CD14-positive monocyte (primary cell): Measurements from ENCODE around the gene CASR. TPM values are rescaled to one million over a fixed set of nuclear protein-coding genes. Genes with fewer than 3 reads are reported as not detected.

ENCODE experiments used
- DNase-seq, 3 donors: peaks; one replicate each; pipeline ENCODE4 v3.0.0-alpha.2; 2011 to 2022
- H2AFZ ChIP-seq: 2 replicates; pipeline ENCODE4 v1.6.0; 2012; ENCODE audit warnings: mild to moderate bottlenecking, low read depth, low read length, inconsistent platforms; ENCODE audit not compliant: insufficient read depth, poor library complexity, severe bottlenecking
- H3K27ac ChIP-seq, 2 donors: 1 replicate in 1 of 2; 2 replicates in 1 of 2; pipeline ENCODE4 v1.5.1; 2012 to 2013; ENCODE audit warnings: low read length in 2 of 2, control low read depth in 1 of 2, inconsistent platforms in 1 of 2, low read depth in 1 of 2, mild to moderate bottlenecking in 1 of 2
- H3K27me3 ChIP-seq, 2 donors: one replicate each; pipeline versions ENCODE4 v1.6.0 to v1.6.1; 2011 to 2013; ENCODE audit warnings: low read length in 2 of 2; ENCODE audit not compliant: control insufficient read depth in 2 of 2, insufficient read depth in 2 of 2
- H3K36me3 ChIP-seq, 2 donors: replicated peaks in 1 of 2; 1 replicate in 1 of 2; 2 replicates in 1 of 2; pipeline versions ENCODE4 v1.5.1 to v1.6.1; 2012 to 2013; ENCODE audit warnings: low read length in 2 of 2, control low read depth in 1 of 2, inconsistent platforms in 1 of 2, mild to moderate bottlenecking in 1 of 2; ENCODE audit not compliant: insufficient read depth in 2 of 2, control insufficient read depth in 1 of 2
- H3K4me1 ChIP-seq, 2 donors: 1 replicate in 1 of 2; 2 replicates in 1 of 2; pipeline versions ENCODE4 v1.5.1 to v1.6.1; 2012 to 2013; ENCODE audit warnings: low read length in 2 of 2, control low read depth in 1 of 2, inconsistent platforms in 1 of 2, mild to moderate bottlenecking in 1 of 2, moderate library complexity in 1 of 2; ENCODE audit not compliant: insufficient read depth in 2 of 2, control insufficient read depth in 1 of 2
- H3K4me2 ChIP-seq: replicated peaks from 2 replicates; pipeline ENCODE3; 2012; ENCODE audit warnings: low read length, moderate library complexity, mild to moderate bottlenecking; ENCODE audit not compliant: poor library complexity, severe bottlenecking; ENCODE audit errors: extremely low read depth
- H3K4me3 ChIP-seq, 3 experiments: fragments of 200-600 bp in 1 of 3; sonication (generic) in 1 of 3; replicated peaks in 1 of 3; 1 replicate in 2 of 3; 2 replicates in 1 of 3; pipeline ENCODE4 v1.5.1; 2011 to 2013; ENCODE audit warnings: low read length in 3 of 3, mild to moderate bottlenecking in 3 of 3, control low read depth in 2 of 3, low read depth in 2 of 3, inconsistent platforms in 1 of 3, moderate library complexity in 1 of 3
- H3K79me2 ChIP-seq: 2 replicates; pipeline ENCODE4 v1.6.0; 2012; ENCODE audit warnings: mild to moderate bottlenecking, control low read depth, inconsistent platforms, low read length, moderate library complexity; ENCODE audit not compliant: insufficient read depth
- H3K9ac ChIP-seq: 2 replicates; pipeline ENCODE4 v1.6.0; 2017; ENCODE audit warnings: low read length, mild to moderate bottlenecking; ENCODE audit not compliant: insufficient read depth, poor library complexity, severe bottlenecking
- H3K9me3 ChIP-seq, 2 donors: replicated peaks in 1 of 2; 1 replicate in 1 of 2; 2 replicates in 1 of 2; pipeline versions ENCODE4 v1.5.1 to v1.6.1; 2012 to 2013; ENCODE audit warnings: low read length in 2 of 2, control low read depth in 1 of 2; ENCODE audit not compliant: control insufficient read depth in 1 of 2, insufficient read depth in 1 of 2
- H4K20me1 ChIP-seq: 2 replicates; pipeline ENCODE4 v1.6.0; 2012; ENCODE audit warnings: mild to moderate bottlenecking, low read length, control low read depth, moderate library complexity; ENCODE audit not compliant: insufficient read depth
- H3K27ac Mint-ChIP-seq, 7 donors: one replicate each; pipeline ENCODE4 v1.8.0; 2020; ENCODE audit warnings: mild to moderate bottlenecking in 7 of 7, mixed read lengths in 7 of 7, moderate library complexity in 6 of 7, inconsistent platforms in 2 of 7
- H3K27me3 Mint-ChIP-seq, 3 donors: one replicate each; pipeline ENCODE4 v1.8.0; 2021 to 2022; ENCODE audit warnings: low read depth in 3 of 3, mild to moderate bottlenecking in 3 of 3, mixed read lengths in 3 of 3, moderate library complexity in 3 of 3, inconsistent platforms in 1 of 3
- H3K36me3 Mint-ChIP-seq, 2 donors: one replicate each; pipeline ENCODE4 v1.8.0; 2020; ENCODE audit warnings: mixed read lengths in 2 of 2, inconsistent platforms in 1 of 2, mild to moderate bottlenecking in 1 of 2
- H3K4me1 Mint-ChIP-seq: one replicate; pipeline ENCODE4 v1.8.0; 2020; ENCODE audit warnings: mild to moderate bottlenecking, mixed read lengths
- H3K4me3 Mint-ChIP-seq, 2 donors: one replicate each; pipeline ENCODE4 v1.8.0; 2020; ENCODE audit warnings: mild to moderate bottlenecking in 2 of 2, mixed read lengths in 2 of 2, moderate library complexity in 1 of 2
- H3K9me3 Mint-ChIP-seq, 7 donors: one replicate each; pipeline ENCODE4 v1.8.0; 2020 to 2022; ENCODE audit warnings: mixed read lengths in 7 of 7, mild to moderate bottlenecking in 6 of 7, moderate library complexity in 6 of 7, inconsistent platforms in 2 of 7
- WGBS: methylation state at CpG from one replicate; pipeline ENCODE4 v1.1.5; 2013; ENCODE audit warnings: missing lambda C conversion rate; ENCODE audit not compliant: insufficient coverage; 5-methylcytosine and 5-hydroxymethylcytosine counted together
- intact Hi-C, 2 donors: fragments of 100-400 bp; cut with micrococcal nuclease; formaldehyde crosslinking; loops; one replicate each; pipeline versions ENCODE4 v1.15.0 to v1.15.1; 2023
- polyA plus RNA-seq, 3 donors: library from polyadenylated mRNA; depleted of rRNA in 1 of 3; unstranded in 2 of 3; stranded (reverse) in 1 of 3; fragments of 300-500 nt in 2 of 3; fragments of >200 nt in 1 of 3; fragmentation: Illumina TruSeq in 2 of 3; gene quantifications; 1 replicate in 2 of 3; 2 replicates in 1 of 3; pipeline ENCODE4 v1.2.3, GENCODE V29; 2012 to 2021
- TF ChIP-seq, protein P1 (sequence below): fragments of 200-600 bp; IDR thresholded peaks from one replicate; pipeline ENCODE4 v1.8.0; 2022; ENCODE audit warnings: antibody characterized with exemption, mild to moderate bottlenecking

Gene CASR
- polyA plus RNA-seq, 3 donors = 0.01 TPM; not detected in 2

DNA sequence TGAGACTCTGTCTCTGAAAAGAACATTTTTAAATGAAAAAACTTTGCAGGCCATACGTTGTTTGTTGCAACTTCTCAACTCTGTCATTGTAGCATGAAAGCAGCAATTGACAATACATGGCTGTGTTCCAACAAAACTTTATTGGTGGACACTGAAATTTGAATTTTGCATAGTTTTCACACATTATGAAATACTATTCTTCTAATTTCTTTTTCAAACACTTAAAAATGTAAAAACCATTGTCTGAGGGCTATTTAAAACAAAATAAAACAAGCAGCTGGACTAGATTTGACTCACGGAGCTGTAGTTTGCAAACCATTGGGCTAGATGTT, 123.1 kb downstream of the CASR start:
- WGBS = no CpG with 5 or more reads among the region's 2 CpGs
- Mint-ChIP-seq H3K4me1 (peaks cover 27% of the 10 kb centered on the region), H3K4me3 (no peak overlapping the region), H3K36me3 (no peaks in the 10 kb centered on the region), H3K27me3 (peaks cover 0 to 2% (median 0%) of the 10 kb centered on the region in 3 donors), H3K27ac (no peak overlapping the region), H3K9me3 (no peaks in the 10 kb centered on the region)
- H3K27ac ChIP-seq = no peak overlapping the region
- H3K9ac ChIP-seq = no peak overlapping the region
- no peaks in the 10 kb centered on the region for H3K79me2 ChIP-seq
- H3K4me1 ChIP-seq = peaks cover 12 to 26% of the 10 kb centered on the region in 2 donors
- no peaks in the 10 kb centered on the region for H3K36me3 ChIP-seq
- H3K9me3 ChIP-seq = no peaks in the 10 kb centered on the region
- intact Hi-C loops = loop anchor here in 1 of 2 donors (10.0 kb wide), 1 partner anchor 202 kb away; no protein-coding TSS in a partner anchor
- no peak overlapping the region for H3K4me3 ChIP-seq
- no peak overlapping the region for H3K4me2 ChIP-seq
- H4K20me1 ChIP-seq = no peaks in the 10 kb centered on the region
- TF ChIP-seq, protein P1, sequence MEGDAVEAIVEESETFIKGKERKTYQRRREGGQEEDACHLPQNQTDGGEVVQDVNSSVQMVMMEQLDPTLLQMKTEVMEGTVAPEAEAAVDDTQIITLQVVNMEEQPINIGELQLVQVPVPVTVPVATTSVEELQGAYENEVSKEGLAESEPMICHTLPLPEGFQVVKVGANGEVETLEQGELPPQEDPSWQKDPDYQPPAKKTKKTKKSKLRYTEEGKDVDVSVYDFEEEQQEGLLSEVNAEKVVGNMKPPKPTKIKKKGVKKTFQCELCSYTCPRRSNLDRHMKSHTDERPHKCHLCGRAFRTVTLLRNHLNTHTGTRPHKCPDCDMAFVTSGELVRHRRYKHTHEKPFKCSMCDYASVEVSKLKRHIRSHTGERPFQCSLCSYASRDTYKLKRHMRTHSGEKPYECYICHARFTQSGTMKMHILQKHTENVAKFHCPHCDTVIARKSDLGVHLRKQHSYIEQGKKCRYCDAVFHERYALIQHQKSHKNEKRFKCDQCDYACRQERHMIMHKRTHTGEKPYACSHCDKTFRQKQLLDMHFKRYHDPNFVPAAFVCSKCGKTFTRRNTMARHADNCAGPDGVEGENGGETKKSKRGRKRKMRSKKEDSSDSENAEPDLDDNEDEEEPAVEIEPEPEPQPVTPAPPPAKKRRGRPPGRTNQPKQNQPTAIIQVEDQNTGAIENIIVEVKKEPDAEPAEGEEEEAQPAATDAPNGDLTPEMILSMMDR = no peak
- H3K27me3 ChIP-seq = no peaks in the 10 kb centered on the region
- DNase-seq = no peak
- H2AFZ ChIP-seq = peak overlapping the region; percentile 41

DNA sequence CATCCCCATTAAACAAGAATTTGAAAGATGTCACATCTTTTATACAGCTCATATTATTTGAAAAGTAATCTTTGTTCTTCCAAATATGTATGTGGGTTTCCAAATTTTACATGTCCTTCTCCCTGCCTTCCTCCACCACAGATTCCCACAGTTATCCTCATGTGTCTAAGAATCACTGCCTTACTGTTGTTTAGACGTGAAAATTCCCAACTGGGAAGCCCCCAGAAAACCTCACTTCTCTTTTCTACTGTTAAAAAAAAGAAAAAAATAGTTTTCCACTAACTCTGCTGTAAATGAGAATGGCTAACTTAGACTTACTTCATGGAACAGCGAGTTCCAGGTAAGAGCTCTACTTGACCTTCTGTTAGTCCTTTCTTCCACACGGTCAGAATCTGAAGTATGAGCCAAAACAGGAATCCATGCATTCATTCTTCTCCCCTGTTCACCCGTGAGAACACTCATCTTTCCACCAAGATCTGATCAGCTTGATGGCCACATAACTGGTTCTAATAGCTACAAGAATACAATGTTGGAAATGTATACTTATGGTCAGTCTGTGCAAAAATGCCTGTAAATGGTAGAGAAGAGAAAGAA, 123.7 kb downstream of the CASR start:
- DNase-seq = no peak
- peak overlapping the region in 2 of 7 donors; percentile 47 to 66 for H3K27ac Mint-ChIP-seq
- peaks cover 29% of the 10 kb centered on the region for H3K4me1 Mint-ChIP-seq
- H3K27me3 Mint-ChIP-seq = peaks cover 0 to 2% (median 0%) of the 10 kb centered on the region in 3 donors
- Histone ChIP-seq H3K27ac (peak overlapping the region in 1 of 2 donors; percentile 68), H2AFZ (peak overlapping the region; percentile 49), H3K4me1 (peaks cover 12 to 26% of the 10 kb centered on the region in 2 donors), H3K36me3 (no peaks in the 10 kb centered on the region), H3K79me2 (no peaks in the 10 kb centered on the region), H3K9me3 (no peaks in the 10 kb centered on the region), H3K9ac (no peak overlapping the region), H3K4me3 (no peak overlapping the region), H3K27me3 (no peaks in the 10 kb centered on the region), H3K4me2 (no peak overlapping the region), H4K20me1 (no peaks in the 10 kb centered on the region)
- H3K4me3 Mint-ChIP-seq = no peak overlapping the region
- no peaks in the 10 kb centered on the region for H3K9me3 Mint-ChIP-seq
- TF ChIP-seq, protein P1 = no peak
- WGBS = 100% methylated on average over 1 of the region's 4 CpGs
- intact Hi-C loops = loop anchor here in 1 of 2 donors (10.0 kb wide), 1 partner anchor 202 kb away; no protein-coding TSS in a partner anchor
- H3K36me3 Mint-ChIP-seq = no peaks in the 10 kb centered on the region
